NOMO-1 treated with DMSO at 0.1 percent for 48 hours (cell line): ENCODE measurements around the gene SHC3.

Experiments
- DNase-seq: peaks from one replicate; lab custom pipeline; 2025; ENCODE audit not compliant: unreplicated experiment; lab: John Stamatoyannopoulos, UW

Gene SHC3

GRCh38 chr9:89160806-89161205 lies 17.8 kb downstream of the SHC3 start:
- no peak for DNase-seq

GRCh38 chr9:89154651-89155336 lies 23.8 kb downstream of the SHC3 start:
- peak; percentile 41 for DNase-seq

- no peak for DNase-seq
Observed at GRCh38 chr9:89154218-89154617, 24.4 kb downstream of the SHC3 start.

GRCh38 chr9:89153232-89154017 lies 25.2 kb downstream of the SHC3 start:
- peak; percentile 45 for DNase-seq

GRCh38 chr9:89149726-89150125 lies 28.9 kb downstream of the SHC3 start:
- DNase-seq = no peak

GRCh38 chr9:89145097-89145496 lies 33.5 kb downstream of the SHC3 start:
- no peak for DNase-seq

- no peak for DNase-seq
Observed at GRCh38 chr9:89144238-89144637, 34.4 kb downstream of the SHC3 start.

- no peak for DNase-seq
Observed at GRCh38 chr9:89143266-89143665, 35.4 kb downstream of the SHC3 start.

- no peak for DNase-seq
Observed at GRCh38 chr9:89139455-89139854, 39.2 kb downstream of the SHC3 start.

GRCh38 chr9:89138463-89139390 lies 39.9 kb downstream of the SHC3 start:
- DNase-seq = no peak

- DNase-seq = no peak
Observed at GRCh38 chr9:89137542-89138462, 40.8 kb downstream of the SHC3 start.

GRCh38 chr9:89135591-89136166 lies 42.9 kb downstream of the SHC3 start:
- no peak for DNase-seq

GRCh38 chr9:89134709-89135108 lies 43.9 kb downstream of the SHC3 start:
- no peak for DNase-seq

GRCh38 chr9:89122949-89123348 lies 55.7 kb downstream of the SHC3 start:
- DNase-seq = no peak

GRCh38 chr9:89120704-89121103 lies 57.9 kb downstream of the SHC3 start:
- no peak for DNase-seq

GRCh38 chr9:89116805-89117192 lies 61.8 kb downstream of the SHC3 start:
- DNase-seq = no peak

- no peak for DNase-seq
Observed at GRCh38 chr9:89116064-89116804, 62.4 kb downstream of the SHC3 start.

- no peak for DNase-seq
Observed at GRCh38 chr9:89115426-89115825, 63.2 kb downstream of the SHC3 start.

- DNase-seq = no peak
Observed at GRCh38 chr9:89114741-89115140, 63.9 kb downstream of the SHC3 start.
